ENCODE results near the gene KRT8.
"Not testable (repeated sequence)": the region's sequence is repeated elsewhere in the genome, so short reads cannot be mapped to it uniquely, and the experiment has no call there.

KRT8 gene

DNA sequence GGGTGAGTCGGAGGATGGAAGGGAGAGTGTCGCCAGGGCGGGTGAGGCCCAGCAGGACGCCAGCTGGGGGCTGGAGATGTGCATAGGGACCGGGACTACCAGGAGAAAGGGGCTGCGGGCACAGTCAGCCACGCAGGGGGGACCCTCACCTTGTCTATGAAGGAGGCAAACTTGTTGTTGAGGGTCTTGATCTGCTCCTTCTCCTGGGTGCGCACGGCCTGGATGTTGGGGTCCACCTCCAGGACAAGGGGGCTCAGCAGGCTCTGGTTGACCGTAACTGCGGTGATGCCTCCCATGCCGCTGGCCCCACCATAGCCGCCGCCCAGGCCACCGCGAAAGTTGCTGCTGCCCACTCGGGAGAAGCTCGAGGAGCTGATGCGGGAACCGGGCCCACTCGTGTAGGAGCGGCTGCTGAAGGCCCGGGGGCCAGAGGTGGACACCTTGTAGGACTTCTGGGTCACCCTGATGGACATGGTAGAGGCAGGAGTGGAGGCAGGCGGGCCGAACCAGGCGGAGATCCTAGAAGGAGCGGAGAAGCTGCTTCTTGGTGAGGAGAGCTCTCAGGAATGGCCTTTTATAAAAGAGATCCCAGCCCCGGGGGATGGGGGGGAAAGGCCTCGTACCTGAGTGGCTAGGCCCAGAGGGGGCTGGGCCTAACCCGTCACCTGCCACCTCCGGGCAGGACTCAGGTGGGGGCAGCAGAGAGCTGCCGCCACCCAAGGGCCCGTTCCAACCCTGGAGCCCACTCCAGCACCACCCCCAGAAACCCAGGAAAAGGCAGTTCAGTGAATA, at the start of gene KRT8:
TSS of gene KRT8 (minus strand) at position 568 of the 792 bp plus-strand sequence. CDS start at position 473, 95 bp downstream.
- in situ Hi-C loops (cut with MboI; ENCODE audit: low sequenced_read_pairs) = not testable (repeated sequence)

DNA sequence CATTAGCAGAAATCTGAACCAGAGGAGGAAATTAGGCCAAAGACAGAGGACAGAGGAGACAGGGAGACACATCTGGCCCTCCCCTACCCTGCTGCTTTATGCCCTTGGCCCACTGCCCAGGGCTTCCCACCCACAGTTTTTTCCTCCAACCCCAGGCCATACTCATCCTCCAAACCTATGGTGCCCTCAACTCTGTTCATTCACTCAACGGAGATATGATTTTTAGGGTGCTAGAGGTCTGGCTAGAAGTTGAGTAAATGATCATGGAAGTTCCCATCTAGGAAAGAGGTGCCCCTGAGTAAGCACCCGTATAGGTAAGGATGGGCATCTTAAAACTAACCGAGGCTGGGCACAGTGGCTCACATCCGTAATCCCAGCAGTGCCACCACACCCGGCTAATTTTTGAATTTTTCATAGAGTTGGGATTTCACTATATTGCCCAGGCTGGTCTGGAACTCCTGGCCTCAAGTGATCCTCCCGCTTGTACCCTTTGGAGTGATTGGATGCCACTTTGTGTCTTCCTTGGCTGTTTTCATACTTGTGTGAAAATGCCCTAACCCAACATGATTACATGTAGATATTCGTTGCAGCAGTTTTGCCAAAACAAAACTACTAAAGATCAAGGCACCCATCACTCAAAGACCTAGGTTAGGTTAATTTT, 48.4 kb upstream of the KRT8 start:
- in situ Hi-C loops (cut with MboI; ENCODE audit: low sequenced_read_pairs) = no loop called here

DNA sequence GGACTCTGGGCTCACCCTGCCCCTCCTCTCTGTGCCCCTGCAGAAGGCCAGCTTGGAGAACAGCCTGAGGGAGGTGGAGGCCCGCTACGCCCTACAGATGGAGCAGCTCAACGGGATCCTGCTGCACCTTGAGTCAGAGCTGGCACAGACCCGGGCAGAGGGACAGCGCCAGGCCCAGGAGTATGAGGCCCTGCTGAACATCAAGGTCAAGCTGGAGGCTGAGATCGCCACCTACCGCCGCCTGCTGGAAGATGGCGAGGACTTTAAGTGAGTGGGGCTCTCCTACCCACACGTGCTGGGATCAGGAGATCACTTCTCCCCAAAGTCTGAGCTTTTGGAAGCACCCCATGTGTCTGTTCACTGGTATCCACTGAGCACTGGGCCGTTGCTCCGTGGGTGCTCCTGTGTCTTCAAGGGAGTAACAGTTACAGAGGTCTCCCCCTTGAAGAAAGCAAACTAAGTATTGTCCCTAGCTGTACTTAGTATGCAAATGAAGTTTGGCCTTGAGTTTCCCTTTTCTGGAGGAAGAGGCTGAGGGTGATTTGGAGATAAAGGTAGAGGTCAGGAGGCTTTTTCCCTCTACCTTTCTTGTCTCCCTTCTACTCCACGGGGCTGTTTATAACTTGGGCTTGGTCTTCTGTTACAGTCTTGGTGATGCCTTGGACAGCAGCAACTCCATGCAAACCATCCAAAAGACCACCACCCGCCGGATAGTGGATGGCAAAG, 47.4 kb upstream of the KRT8 start:
- in situ Hi-C loops (cut with MboI; ENCODE audit: low sequenced_read_pairs) = no loop called here

DNA sequence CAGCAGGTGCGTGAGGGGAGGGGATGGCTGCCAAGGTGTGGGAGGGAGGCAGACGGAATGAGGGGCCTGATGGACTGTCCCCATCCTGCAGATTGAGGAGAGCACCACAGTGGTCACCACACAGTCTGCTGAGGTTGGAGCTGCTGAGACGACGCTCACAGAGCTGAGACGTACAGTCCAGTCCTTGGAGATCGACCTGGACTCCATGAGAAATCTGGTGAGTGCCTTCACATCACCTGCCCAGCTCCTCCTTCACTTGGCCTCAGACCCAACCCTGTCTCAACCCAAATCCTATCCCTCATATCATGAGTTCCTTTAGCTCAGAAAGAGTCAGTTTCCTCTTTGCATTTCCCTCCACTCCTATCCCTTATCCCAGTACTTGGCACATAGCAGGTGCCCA, 46.8 kb upstream of the KRT8 start:
- in situ Hi-C loops (cut with MboI; ENCODE audit: low sequenced_read_pairs) = no loop called here

DNA sequence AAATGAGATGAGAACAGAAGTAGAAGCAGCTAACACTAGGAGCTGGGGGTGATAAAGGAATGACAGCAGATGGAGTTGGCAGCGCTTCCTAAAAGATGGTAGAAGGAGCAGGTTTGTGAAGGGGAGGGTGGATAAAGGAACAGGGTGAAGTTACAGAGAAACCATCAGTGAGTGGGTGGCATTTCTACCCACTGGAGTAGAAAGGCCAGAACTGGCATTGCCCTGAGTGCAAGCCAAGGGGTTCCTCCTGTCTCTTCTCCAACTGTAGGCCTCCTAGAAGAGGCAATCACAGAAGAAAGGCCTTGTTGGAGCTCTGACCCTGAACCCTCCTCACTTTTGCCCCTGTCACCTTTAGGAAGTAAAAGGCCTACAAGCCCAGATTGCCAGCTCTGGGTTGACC, 46.2 kb upstream of the KRT8 start:
- in situ Hi-C loops (cut with MboI; ENCODE audit: low sequenced_read_pairs) = no loop called here

DNA sequence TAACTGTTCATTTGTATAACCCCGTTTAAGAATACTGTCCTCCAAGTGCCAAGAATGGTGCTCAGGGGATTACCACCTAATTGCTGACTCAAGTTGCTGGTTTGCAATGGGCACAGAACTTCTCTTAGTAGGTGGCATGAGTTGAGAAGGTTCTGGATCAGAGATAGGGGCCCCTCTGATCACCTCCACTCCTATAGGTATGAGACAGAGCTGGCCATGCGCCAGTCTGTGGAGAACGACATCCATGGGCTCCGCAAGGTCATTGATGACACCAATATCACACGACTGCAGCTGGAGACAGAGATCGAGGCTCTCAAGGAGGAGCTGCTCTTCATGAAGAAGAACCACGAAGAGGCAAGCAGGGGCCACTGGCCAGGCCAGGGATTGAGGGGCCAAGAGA, 45.7 kb upstream of the KRT8 start:
- in situ Hi-C loops (cut with MboI; ENCODE audit: low sequenced_read_pairs) = no loop called here

DNA sequence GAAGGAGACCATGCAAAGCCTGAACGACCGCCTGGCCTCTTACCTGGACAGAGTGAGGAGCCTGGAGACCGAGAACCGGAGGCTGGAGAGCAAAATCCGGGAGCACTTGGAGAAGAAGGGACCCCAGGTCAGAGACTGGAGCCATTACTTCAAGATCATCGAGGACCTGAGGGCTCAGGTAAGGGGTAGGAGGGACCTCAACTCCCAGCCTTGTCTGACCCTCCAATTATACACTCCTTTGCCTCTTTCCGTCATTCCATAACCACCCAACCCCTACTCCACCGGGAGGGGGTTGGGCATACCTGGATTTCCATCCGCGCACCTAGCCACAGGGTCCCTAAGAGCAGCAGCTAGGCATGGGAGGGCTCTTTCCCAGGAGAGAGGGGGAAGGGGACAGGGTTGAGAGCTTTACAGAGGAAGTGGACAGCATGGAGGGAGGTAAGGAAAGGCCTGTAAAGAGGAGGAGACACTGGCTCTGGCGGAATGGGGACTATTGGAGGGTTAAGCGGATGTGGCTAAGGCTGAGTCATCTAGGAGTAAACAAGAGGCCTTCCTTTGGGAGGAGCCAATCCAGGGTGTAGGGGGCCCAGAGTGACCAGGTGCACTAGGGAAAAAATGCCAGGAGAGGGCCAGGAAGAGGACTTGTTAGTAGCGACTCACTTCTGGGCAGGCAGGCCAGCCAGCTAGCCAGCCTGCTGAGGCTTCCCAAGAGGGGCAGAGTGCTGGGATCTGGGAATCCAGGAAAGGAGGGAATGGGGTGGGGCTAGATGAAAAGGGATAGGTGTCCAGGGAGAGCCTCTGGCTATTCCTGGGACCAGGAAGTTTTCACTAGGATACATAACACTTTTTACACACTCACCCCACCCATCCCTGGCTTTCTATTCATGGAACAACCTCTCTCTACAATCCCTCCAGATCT, 44.8 kb upstream of the KRT8 start:
- in situ Hi-C loops (cut with MboI; ENCODE audit: low sequenced_read_pairs) = no loop called here

DNA sequence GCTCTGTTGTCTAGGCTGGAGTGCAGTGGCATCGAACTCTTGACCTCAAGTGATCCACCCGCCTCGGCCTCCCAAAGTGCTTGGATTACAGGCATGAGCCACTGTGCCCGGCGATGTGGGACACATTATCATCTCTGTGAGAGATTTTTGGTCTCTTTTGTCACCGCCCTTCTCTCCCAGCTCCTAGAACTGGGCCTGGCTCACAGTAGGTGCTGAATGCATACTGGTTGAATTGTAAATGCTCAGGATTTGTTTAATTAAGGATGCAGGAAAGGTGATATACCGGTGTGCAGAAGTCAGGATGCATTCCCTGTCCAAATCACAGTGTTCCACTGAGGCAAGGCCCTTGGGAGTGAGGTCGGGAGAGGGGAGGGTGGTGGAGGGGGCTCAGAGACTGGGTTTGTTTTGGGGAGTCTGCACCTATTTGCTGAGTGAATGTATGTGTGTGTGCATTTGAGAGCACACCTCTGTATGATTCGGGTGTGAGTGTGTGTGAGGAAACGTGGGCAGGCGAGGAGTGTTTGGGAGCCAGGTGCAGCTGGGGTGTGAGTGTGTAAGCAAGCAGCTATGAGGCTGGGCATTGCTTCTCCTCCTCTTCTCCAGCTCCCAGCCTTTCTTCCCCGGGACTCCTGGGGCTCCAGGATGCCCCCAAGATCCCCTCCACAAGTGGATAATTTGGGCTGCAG, 43.0 kb upstream of the KRT8 start:
- in situ Hi-C loops (cut with MboI; ENCODE audit: low sequenced_read_pairs) = no loop called here

DNA sequence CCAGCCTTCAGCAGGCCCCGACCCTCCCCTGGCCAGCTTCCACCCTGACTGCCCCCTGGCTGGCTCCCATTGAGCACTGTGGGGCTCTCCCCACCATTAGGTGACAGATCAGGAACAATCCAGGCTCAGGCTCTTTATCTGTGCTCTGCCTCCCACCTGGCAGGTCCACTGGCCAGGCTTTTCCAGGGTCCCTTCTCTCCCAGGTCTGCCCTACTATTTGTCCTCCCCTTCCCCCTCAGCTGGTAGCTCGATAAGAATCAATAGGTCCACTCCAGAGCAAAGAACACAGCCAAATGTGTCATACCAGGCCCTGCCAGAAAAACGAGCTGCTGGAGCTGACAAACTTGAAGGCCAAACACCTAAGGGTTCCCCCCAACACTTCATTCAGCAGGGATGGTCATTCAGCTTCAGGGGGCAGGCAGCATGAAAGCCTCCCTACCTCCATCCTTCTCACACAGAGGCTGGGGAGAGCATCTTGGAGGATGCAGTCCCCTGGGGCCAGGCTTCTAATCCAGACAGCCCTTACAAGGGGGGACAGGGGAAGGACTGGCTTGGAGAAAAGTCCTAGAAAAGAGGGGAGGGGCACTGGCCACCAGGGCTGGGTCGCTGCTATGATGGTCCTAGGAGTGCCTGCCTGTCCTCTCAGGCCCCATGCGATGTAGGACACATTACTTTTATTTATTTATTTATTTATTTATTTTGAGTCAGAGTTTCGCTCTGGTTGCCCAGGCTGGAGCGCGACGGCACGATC, 42.1 kb upstream of the KRT8 start:
- in situ Hi-C loops (cut with MboI; ENCODE audit: low sequenced_read_pairs) = no loop called here

DNA sequence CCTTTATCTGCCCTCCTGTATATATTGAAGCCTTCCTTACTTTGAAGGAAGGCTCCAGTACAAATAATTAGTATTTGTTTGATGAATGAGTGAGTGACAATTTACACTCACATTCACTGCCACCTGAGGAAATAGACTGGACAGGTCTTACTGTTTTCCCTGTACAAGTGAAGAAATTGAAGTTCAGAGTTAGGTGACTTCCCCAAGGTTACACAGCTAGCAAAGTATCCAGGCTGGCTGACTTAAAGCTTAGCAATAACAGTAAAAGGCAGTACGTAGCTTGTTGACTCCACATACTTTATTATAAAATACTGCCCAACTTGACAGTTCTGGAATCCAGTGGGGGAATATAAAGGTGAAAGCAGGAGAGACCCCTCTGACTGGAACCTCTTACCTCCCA, 41.5 kb upstream of the KRT8 start:
- in situ Hi-C loops (cut with MboI; ENCODE audit: low sequenced_read_pairs) = no loop called here

DNA sequence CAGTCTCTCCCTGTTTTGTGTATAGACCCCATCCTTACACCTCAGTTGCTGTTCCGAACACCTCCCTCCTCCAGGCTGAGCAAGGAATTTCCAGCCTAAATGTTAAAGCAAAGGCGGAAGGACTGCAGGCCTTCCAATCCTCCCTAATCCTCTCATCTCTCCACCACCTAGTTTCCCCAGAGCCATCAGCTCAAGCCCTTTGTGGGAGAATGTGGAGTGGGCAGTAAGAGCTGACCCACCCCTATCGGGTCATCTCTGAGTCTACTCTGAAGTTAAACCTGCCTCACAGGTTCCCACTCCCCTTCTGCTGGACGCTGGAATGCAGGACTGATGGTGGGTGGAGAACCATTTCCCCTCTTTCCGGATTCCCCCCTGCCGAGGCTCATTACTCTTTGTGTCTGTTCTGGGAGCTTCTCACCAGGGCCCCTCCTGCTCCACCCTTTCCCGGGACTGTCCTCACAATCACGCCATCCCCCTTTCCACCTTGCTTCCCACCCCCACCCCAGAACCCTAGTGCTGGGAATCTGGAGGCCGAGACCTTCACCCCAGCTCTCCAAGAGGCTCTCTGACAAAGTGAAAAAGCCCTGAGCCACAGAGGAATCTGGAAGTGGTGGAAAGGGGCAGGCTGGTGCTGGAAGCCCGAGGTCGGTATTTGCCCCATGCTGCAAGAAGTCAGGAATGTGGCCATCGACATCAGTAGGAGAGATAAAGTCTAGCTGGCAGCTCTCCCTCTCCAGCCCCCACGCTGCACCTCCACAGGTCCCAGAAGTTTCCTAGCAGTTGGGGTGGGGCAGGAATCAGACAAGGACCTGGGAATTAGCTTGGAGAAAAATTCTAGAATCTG, 40.7 kb upstream of the KRT8 start:
- in situ Hi-C loops (cut with MboI; ENCODE audit: low sequenced_read_pairs) = no loop called here

DNA sequence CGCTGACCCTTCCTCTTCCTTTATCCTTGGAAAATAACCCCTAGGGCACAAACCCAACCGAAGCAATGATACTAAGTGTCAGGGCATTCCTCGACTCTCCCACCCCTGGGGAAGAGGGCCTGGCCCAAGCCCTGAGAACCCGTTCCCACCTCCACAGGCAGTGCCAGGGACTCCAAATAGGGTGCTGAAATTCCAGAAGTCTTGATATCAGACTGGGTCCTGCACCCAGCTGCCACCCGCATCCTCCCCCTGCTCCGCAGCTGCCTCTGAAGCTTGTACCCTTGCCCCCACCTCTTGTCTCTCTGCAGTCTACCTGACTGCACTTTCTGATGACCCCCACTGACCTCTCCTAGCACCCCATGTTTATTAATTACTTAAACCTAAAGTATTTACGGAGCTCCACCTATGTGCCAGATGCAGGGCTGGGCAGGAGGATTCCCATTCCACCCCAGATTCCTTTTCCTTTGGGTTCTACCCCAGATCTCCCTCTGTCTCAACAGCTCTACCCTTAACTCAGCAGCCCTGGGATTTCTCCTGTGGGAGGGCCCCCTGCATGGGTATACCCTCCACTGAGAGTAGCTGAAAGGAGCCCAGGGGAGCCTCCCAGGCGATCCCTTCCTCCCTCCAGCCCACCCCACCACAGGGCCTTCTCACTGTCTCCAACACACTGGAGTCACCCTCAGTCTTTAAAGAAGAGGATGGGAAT, 40.0 kb upstream of the KRT8 start:
- in situ Hi-C loops (cut with MboI; ENCODE audit: low sequenced_read_pairs) = no loop called here

DNA sequence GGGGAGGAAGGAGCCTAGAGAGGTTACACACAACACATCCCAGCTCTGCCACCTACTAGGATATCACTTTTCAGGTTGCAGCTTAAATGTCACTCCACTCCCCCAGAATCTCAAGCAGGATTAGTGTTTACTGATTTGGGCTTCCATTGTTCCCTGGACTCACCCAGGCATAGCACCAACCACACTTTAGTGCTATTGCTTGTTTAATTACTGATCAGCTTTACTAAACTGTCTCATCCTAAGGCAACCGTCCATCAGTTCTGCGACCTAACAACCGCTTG, 38.0 kb upstream of the KRT8 start:
- in situ Hi-C loops (cut with MboI; ENCODE audit: low sequenced_read_pairs) = no loop called here

DNA sequence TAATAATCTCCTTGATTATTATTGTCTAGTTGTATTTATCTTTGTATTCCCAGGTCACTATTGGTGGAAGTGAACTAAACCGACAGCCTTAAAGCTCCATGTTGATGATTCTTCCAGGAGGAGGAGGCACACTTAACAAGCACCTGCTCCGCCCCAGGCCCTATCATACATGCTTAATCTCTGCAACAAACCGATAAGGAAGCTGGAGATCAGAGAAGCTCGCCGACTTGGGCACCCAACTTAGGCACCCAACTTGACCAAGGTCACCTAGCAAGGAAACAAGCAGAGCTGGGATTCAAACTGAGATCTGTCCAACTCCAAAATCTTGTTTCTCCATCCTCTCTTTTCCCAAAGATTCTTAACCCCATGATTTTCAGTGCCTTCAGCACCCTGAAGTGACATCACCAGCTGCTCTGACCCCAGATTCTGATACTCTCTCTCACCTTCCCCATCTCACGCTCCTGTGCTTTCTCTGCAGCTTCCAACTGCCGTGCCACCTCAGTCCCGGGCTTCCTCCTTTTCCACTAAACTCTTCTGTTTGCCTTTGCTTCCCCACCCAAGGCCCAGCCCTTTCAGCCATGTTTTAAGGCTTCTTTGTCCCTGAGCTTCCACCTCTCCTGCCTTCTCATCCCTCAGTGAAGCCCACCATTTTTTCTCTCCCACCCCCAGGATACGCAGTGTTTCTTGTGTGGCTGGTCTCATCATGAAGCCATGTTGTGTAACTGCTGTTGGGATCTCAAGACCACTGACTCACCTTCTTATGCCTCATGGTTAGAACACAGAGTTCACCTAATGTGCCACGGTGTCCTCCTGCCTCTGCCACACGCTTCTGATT, 37.4 kb upstream of the KRT8 start:
- in situ Hi-C loops (cut with MboI; ENCODE audit: low sequenced_read_pairs) = no loop called here

DNA sequence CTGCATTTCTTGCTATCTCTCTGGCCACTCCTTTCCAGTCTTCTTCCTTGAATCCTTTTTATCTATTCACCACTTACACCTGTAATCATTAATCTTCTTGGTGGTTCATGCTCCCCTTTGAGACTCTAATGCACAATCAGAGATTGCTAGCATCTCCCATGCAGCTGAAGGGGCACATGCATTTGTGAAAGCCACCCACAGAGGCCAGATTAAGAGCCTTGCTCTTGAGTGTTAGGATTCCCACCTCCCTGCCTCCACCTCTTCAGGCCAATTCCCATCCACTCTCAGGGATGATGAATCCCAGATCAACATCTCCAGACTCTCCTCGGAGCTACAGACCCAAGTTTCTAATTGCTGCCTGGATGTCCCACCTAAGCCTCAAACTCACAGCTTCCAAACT, 24.7 kb upstream of the KRT8 start:
- in situ Hi-C loops (cut with MboI; ENCODE audit: low sequenced_read_pairs) = no loop called here

DNA sequence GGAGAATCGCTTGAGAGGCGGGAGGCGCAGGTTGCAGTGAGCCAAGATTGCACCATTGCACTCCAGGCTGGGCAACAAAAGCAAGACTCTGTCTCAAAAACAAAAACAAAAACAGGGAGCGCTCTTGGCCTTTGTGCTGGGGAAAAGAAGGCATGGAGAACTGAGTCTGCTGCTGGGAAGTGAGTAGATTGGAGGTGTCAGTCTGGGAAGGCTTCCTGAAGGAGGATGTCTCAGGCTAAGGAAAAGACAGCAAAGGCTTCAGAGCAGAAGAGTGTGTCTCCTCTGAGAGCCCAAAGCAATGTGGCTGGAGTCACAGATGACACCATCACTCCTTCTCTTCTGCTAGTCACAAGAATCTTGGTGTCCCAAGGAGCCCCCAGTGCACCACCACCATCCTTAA, 23.1 kb upstream of the KRT8 start:
- in situ Hi-C loops (cut with MboI; ENCODE audit: low sequenced_read_pairs) = no loop called here

DNA sequence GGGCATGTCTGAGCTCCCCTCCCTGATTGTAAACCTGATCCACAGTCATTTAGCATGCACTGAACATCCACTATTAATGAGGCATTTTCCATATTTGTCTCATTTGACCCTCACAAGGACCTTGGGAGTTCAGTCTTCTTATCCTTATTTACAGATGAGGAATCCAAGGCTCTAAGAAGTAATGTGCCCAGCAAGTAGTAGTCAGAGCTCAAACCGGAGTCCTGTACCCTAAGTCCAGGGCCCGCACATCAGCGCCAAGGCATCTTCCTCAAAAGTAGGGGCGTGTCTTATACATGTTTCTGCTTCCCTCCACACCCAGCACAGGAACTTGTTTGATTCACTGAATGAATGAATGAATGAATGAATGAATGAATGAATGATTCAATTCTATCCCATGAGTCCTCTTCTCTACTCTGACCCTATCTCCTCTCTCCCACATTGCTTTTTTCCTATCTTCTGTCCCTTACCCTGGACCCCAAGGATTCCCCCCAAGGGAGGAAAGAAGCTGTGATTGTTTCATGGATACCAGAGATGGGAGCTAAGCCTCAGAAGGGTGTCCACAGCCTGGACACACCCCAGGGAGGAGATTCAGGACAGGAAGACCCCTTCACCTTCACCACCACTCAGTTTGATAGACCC, 21.8 kb upstream of the KRT8 start:
- in situ Hi-C loops (cut with MboI; ENCODE audit: low sequenced_read_pairs) = no loop called here
